ENCODE results near the gene DNMBP.

The DNMBP gene

DNA sequence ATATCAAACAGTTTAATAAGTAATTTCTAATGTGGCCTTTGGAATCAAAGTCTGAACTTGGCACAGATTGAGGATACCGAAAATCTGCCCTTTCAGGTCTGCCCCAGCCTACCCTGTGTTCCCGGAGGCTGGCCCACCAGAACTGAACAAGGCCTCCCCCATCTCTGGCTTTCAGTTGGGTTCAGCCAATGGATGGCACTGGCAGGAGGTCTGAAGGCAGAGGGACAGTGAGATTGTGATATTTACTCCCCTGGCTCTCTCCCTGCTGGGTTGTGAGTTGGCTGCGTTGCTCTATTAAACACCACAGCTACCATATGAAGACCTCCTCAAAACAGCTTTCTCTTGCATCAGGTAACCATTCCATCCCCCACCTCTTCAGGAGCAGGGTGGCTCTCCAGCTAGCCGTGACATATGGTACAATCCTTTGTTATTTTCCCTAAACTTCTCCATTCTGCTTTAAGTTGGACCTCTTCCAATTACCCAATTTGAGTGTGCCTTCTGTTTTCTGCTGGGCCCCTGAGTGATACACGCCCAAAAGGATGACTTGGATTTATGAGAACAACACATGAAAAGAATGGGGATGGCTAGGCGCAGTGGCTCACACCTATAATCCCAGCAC is 28.1 kb downstream of the DNMBP start:
- TF ChIP-seq, protein P1, sequence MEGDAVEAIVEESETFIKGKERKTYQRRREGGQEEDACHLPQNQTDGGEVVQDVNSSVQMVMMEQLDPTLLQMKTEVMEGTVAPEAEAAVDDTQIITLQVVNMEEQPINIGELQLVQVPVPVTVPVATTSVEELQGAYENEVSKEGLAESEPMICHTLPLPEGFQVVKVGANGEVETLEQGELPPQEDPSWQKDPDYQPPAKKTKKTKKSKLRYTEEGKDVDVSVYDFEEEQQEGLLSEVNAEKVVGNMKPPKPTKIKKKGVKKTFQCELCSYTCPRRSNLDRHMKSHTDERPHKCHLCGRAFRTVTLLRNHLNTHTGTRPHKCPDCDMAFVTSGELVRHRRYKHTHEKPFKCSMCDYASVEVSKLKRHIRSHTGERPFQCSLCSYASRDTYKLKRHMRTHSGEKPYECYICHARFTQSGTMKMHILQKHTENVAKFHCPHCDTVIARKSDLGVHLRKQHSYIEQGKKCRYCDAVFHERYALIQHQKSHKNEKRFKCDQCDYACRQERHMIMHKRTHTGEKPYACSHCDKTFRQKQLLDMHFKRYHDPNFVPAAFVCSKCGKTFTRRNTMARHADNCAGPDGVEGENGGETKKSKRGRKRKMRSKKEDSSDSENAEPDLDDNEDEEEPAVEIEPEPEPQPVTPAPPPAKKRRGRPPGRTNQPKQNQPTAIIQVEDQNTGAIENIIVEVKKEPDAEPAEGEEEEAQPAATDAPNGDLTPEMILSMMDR (conservative IDR thresholded peaks at IDR 0.05) = no peak
- TF ChIP-seq ZFX (IDR thresholded peaks at IDR 0.05) = no peak
- no peak overlapping the region for H3K27ac ChIP-seq

DNA sequence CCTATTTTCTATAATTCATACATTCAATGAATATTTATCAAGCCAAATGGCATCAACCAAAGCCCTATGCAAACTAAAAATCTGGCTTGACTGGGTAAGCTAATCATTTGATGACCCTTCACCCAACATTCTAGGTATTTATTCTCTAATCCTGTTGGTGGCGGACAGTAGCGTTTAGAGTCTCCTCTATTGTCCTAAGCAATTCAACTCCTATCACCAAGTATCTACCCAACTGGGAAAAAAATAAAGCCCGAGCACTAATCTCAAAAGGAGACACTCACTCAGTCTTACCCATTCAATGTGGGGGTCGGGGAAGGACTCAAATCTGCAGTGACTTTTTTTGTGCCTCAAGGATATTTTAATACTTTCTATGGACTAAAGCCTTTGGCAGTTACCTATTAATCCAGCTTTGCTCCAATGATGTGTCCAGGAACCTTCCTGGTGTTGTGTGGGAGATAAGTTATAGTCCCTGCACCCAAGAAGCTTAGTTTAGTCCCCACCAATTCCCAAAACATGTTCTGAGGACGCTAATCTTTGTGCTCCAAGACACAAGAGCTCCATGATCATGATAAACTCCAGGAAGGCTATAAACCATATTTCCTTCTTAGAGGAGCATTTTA is 30.6 kb downstream of the DNMBP start:
- TF ChIP-seq, protein P1 (conservative IDR thresholded peaks at IDR 0.05) = no peak
- no peak for TF ChIP-seq ZFX (IDR thresholded peaks at IDR 0.05)
- no peak overlapping the region for H3K27ac ChIP-seq

DNA sequence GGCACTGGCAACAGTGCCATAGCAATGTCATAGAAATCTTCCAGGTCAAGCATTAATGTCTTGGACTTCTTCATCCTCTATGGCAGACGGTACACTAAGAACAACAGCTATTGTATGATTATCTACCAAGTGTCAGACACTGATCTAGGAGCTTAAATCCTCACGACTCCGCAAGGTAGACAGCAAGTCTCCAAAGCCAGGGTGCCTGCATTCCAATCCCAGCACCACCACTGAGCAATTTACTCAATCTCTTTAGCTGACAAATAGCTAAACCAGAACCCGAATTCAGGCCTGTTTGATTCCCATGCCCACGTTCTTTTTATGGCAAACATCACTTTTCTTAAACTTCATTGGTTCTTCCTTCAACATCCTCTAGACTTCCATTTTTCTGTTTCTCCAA is 31.8 kb downstream of the DNMBP start:
- H3K27ac ChIP-seq = no peak overlapping the region

DNA sequence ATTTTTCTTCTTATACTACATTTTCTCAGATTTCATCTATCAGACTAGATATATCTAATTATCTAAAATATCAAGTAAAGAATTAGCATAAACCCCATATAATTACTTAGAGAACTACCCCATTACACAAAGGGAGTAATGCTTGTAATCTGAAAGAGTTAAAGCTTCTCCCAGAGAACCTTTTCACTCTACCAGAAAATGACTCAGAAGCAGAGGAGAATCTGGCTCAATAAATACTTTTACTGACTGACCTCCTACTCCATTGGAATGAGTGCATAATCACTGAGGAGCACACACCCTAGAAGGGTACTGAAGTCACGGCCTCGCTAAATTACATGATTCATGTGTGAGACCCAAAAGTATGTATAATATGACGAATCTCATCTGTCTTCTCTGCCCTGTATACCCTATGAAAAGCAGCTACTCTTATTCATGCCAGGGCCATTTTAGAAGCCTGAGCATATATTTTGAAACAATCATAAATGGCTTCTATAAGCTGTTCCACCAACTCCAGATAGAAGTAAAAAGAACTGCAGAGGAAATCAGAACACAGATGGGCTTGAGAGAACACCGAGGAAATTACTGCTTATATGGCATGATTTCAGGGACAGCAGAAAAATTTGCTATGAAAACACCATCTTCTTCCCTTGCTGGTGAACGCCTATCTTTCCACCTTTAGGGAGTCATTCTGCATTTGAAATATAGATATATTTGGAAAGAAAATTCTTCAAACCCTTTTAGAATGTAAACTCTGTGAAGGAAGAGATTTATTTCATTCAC is 32.7 kb downstream of the DNMBP start:
- no peak overlapping the region for H3K27ac ChIP-seq
- TF ChIP-seq ZFX (IDR thresholded peaks at IDR 0.05) = no peak
- TF ChIP-seq, protein P1 (conservative IDR thresholded peaks at IDR 0.05) = no peak

More for the DNA sequence above, 31.8 kb downstream of the DNMBP start:
- TF ChIP-seq, protein P1 (conservative IDR thresholded peaks at IDR 0.05) = no peak
- no peak for TF ChIP-seq ZFX (IDR thresholded peaks at IDR 0.05)

DNA sequence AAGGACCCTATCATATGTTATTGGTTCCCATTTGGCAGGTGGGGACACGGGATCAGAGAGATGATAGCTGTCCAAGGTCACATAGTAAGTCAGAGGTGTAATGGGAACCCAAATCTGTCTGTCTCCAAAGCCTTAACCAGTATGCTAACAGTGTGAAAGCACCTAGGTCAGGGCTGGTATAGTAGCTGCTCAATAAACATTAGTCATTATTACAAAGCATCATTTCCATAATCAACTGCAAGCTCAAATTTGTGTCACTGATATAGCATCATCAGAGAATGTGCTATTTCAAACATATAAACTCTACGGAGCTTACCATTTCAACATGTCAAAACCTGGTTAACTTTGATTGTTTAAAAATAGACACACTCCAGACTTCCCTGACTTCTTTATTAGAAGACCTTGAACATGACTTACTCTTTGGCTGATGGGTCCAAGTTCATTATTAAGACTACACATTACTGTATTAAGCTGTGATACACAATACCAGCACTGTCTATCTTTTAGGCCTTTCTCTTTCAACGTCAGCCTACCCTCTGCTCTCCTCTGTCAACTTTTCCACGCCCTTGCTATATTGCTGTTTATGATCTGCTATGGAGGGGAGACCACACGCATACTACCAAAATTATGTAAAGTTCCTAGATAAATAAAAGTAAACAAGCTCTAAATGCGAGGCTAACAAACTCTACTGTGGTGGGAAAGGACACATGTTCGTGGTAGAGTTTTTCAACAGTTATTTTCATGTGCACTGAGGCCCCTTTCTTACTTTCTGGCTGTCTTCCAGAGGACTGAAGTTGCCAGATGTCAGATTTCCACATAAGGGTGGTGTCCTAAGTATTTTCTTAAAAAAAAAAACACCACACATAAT is 33.6 kb downstream of the DNMBP start:
- H3K27ac ChIP-seq = no peak overlapping the region
- TF ChIP-seq ZFX (IDR thresholded peaks at IDR 0.05) = no peak
- TF ChIP-seq, protein P1 (conservative IDR thresholded peaks at IDR 0.05) = no peak

DNA sequence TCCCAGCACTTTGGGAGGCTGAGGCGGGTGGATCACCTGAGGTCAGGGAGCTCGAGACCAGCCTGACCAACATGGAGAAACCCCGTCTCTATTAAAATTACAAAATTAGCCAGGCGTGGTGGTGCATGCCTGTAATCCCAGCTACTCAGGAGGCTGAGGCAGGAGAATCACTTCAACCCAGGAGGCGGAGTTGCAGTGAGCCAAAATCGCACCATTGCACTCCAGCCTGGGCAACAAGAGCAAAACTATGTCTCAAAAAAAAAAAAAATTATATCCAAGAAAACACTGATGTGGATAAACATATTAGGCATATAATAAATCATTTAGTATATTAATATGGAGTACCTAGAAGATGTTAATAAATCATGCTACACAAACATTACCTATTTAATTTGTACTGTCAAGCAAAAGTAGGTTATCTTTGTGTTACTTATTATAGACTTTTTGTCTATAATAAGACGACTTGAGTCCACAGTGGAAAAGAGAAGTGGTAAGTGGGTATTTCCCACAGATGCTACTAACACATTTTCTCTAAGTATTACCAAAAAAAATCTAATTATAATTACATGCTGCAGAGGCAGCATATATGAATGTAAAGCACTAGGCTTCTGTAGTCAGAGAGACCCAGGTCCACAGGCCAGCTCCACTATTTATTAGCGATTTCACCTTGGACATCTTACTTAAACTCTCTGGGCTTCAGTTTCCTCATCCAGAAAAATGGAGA is 34.5 kb downstream of the DNMBP start:
- TF ChIP-seq ZFX (IDR thresholded peaks at IDR 0.05) = no peak
- TF ChIP-seq, protein P1 (conservative IDR thresholded peaks at IDR 0.05) = no peak

More for the DNA sequence above, 34.5 kb downstream of the DNMBP start:
- H3K27ac ChIP-seq = no peak overlapping the region
